Measurements from ENCODE around the gene SOHLH1. TPM values are rescaled to one million over a fixed set of nuclear protein-coding genes. Genes with fewer than 3 reads are reported as not detected.

SOHLH1 gene
- total RNA-seq, 1 donor, result not detected

DNA sequence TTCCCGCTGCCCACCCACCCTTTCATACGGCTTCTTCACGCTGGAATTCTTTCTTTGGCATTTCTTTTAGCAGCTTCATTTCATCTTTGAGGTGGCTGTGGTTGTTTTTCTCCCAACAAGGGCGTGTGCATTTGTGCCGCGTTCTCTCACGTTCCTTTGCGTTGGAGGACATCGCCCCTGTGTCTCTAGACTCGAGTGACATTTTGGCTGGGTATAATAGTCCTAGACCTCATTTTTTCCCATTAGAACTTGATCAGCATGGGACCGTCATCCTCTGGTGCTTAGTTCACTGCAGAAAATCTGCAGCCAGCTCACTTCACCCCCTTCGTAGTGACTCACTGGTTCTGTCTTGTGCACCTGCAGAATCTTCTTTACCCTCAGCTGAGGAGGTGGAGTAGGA is 32.2 kb upstream of the SOHLH1 start:
- no peak for DNase-seq (ENCODE audit: low read depth in 2 of 3, low spot score in 2 of 3)

DNA sequence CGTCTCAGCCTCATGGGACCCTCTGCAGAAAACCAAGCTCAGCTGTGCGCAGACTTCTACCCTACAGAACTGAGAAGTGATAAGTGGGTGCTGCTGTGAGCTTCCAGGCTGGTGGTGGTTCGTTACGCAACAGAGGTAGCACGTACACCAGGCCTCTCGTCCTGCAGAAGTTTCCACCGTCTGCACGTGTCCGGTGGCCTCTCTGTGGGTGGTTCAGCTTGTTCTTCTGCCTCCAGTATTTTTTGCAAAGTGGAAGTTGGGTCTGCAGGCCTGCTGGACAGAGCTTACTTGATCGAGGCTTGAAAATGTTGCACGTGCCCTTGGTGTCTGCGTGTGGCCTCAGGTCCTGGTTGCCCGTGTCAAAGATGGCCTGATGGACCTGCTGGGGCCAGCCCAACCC is 30.2 kb upstream of the SOHLH1 start:
- DNase-seq (ENCODE audit: low read depth in 2 of 3, low spot score in 2 of 3), result no peak

DNA sequence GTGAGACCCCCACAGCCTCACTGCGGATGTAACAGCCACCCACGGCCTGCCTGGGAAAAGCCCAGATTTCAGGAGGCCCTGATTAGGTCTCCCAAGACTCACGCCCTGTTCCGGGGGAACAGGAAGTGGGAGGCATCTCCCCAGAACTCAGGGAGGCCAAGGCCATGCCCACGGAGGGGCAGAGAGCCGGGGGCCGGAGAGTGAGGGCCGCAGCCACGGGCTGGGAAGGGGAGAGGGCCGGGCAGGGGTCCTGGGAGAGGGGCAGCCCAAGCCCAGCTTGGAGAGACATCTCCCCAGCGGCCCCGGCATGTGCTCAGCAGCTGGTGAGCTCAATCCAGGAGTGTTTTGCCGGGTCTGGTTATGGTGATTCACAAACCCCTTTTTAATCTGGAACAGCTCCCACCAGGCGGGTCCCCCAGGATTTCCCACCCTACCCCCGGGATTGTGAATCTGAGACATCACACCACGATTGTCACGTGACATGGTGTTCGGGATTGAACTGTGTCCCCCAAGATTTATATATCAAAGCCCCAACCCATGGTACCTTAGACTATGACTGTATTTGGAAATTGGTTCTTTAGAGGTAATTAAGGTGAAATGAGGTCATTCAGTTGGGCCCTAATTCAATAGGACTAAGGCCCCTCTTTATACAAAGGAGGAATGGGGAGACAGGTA is 29.3 kb upstream of the SOHLH1 start:
- DNase-seq (ENCODE audit: low read depth in 2 of 3, low spot score in 2 of 3), result no peak

GRCh38 chr9:135727257-135727875 is 28.1 kb upstream of the SOHLH1 start:
- no peak for DNase-seq (ENCODE audit: low read depth in 2 of 3, low spot score in 2 of 3)

DNA sequence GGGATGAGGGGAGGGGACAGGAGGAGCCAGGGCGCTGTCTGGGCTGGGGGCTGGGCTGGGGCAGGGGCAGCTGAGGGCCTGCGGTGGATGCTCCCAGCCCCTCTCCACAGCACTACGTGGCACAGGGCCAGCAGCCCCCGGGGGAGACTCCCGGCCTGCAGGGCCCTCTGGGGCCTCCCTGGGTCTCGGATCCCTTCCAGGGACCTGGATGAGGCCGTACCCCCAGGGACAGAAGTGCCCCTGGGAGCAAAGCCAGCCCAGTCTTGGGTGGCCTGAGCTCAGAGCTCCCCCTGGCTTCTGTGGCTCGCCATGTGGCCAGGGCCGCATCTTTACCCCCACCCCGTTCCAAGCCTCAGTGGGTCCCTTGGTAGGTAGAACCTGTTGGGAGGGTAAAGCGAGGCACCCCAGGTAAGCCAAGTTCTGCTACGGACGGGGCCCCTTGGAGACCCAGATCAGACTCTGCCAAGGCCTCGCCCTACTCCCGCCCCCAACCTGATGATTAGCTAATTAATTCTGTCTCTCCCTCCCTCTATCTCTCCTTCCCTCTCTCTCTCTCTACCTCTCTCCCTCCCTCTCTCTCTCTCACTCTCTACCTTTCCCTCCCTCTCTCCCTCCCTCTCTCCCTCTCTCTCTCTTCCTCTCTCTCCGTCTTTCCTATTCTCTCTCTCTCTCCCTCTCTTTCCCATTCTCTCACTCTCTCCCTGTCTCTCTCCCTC is 27.0 kb upstream of the SOHLH1 start:
- no peak for DNase-seq (ENCODE audit: low read depth in 2 of 3, low spot score in 2 of 3)

GRCh38 chr9:135724186-135724787 is 25.0 kb upstream of the SOHLH1 start:
- no peak for DNase-seq (ENCODE audit: low read depth in 2 of 3, low spot score in 2 of 3)

DNA sequence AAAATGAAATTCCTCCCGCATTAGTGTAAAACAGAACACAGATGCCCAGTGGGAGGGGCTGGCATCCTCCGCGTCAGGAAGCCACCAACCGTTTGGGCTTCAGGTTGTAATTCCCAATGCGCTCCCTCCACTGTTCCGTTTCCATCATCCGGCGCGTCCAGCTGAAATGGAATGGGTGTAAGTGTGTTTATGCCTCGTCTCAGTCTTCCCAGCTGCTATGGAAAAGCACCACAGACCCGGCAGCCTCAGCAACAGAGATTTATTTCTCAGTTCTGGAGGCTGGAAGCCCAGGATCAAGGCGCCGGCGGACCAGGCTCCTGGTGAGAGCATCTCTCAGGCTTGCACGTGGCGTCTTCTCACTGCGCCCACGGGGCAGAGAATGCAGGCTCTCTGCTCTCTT is 23.1 kb upstream of the SOHLH1 start:
- no peak for DNase-seq (ENCODE audit: low read depth in 2 of 3, low spot score in 2 of 3)

DNA sequence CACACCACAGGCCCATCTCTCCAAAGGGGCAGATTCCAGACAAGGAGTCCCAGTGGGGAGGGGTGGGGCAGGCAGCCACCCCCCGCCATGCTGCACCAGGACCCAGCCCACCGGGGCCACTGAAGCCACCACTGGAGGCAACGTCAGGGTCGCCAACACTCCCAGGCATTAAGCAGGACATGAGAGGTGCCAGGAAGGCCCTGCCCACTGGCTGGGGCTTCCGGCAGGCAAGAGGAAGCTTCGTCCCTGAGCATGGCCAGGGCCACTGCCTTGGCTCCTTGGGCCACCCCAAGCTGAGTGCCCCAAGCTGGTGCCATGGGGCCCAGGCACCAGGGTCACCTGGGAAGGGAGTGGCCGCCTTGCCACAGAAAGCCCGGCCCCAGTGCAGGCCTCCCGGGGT is 20.2 kb upstream of the SOHLH1 start:
- DNase-seq (ENCODE audit: low read depth in 2 of 3, low spot score in 2 of 3), result no peak

DNA sequence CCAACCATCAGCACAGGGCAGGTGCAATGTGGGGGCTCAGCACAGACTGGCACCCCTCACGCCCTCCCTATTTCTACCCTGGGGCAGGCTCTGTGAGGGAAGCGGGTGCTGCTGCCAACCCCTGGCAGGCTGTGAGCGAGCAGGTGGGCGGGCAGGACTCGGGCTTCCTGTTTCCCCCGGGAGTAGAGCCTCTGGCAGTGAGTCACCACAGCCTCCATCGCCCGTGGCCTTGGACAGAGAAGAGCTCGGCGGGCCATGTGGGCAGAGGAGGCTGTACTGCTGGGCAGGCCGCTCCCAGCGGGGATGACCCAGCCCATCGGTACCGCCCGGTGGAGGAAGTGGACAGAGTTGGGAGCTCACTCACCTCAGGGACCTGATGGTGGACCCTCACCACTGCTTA is 19.3 kb upstream of the SOHLH1 start:
- peak in 1 of 3 donors; percentile 10 for DNase-seq (ENCODE audit: low read depth in 2 of 3, low spot score in 2 of 3)

- DNase-seq (ENCODE audit: low read depth in 2 of 3, low spot score in 2 of 3), result no peak
These were observed 18.1 kb upstream of the SOHLH1 start for GRCh38 chr9:135717410-135717809.

- DNase-seq (ENCODE audit: low read depth in 2 of 3, low spot score in 2 of 3), result no peak
These were observed 16.8 kb upstream of the SOHLH1 start for GRCh38 chr9:135716045-135716444.

GRCh38 chr9:135715056-135715595 is 15.8 kb upstream of the SOHLH1 start:
- no peak for DNase-seq (ENCODE audit: low read depth in 2 of 3, low spot score in 2 of 3)

DNA sequence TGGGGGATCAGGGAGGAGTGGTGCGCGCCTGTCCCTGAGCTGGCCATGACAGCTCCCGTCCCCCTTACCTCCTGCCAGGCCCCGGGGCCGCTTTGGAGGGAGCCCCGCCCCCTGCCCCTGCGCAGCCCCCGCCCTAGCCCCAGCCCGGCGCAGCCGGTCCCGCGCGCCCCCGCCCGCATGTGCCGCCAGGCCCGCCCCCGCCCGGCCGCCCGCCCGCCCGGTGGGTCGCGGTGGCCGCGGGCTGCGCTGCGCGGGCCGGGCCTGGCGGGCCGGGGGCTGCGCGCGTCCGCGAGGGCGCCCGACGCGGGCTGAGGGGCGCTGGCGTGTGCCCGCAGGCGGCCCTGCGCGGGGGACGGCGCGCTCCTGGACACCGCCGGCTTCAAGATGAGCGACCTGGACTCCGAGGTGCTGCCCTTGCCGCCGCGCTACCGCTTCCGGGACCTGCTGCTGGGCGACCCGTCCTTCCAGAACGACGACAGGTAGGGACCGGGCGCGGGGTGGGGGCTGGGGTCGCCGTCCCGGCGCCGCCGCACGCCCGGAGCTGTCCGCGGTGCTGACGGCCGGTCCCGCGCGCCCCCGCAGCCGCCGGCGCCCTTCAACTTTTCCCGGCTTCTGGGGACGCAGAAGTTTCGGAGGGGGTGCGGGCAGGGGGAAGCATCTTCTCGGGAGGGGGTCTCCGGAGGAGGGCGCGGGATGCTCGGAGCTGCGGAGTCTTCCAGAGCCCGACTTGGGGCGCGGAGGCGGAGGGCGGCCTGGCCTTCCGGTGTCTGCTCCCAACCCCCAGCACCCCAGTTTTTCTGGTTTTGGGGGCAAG is 15.2 kb upstream of the SOHLH1 start:
- peak in 2 of 3 donors; percentile 14 to 16 for DNase-seq (ENCODE audit: low read depth in 2 of 3, low spot score in 2 of 3)

DNA sequence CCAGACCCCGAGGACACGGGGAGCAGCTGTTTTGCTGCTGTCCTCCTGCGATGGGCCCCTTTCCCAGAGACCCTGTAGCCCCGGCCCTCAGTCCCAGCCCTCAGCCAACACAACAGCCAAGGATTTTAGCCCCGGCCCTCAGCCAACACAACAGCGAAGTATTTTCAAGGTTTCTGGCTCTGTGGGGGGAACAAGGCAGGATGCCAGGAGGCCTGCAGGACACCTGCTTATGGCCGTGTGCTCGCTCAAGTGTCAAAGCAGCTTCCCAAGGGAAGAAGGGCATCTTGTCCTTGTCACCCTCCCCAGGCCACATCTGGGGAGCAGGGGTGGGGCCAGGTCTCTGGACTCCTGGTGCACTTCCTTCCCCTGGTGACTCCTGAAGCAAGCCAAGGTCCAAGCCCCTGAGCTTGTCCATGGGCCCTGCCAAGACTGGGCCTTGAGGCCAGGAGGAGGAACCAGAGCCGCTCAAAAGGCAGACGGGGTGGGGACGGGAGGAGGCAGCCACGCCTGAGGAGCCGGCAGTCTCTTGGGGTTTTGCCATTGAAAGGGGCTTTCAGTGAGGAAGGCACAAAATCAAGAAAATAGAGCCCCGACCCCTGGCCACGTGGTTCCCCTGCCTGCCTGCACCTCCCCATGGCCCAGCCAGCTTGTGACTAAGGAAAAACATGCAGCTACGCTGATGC is 13.5 kb upstream of the SOHLH1 start:
- no peak for DNase-seq (ENCODE audit: low read depth in 2 of 3, low spot score in 2 of 3)

DNA sequence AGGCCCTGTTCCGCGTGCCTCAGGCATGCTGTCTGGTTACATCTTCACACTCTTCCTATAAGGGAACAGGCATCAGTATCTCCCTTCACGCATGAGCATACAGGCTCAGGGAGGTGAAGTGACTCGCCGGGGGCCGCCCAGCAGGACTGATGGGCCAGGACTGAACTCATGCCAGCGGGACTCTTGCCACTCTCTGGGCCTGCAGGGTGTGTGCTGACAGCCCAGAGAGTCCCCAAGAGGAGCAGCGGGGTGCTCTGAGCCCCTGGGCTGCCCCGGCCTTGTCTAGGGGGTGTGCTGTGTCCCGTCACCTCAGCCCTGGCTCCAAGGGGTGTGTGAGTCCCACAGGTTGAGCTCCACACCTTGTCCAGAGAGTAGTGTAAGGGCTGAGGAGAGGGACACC is 12.6 kb upstream of the SOHLH1 start:
- DNase-seq (ENCODE audit: low read depth in 2 of 3, low spot score in 2 of 3), result no peak

- DNase-seq (ENCODE audit: low read depth in 2 of 3, low spot score in 2 of 3), result no peak
These were observed 12.1 kb upstream of the SOHLH1 start for GRCh38 chr9:135711391-135711790.

DNA sequence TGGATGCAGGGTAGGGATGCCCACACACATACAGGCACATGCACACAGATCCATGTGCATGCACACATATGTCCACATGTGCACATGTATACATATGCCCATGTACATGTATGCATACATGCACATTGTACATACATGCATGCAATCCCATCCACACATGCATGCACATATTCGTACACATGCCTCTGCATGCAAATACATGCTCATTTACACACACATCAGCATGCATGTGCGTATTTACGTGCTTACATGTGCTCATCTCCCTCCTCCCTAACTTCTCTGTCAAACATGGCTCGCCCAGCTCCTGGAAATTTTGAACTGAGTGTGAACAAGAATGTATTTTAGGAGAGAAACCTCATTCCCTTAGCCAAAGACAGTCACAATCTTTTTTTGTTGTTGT is 8.9 kb upstream of the SOHLH1 start:
- DNase-seq (ENCODE audit: low read depth in 2 of 3, low spot score in 2 of 3), result no peak

GRCh38 chr9:135707252-135708138 is 8.2 kb upstream of the SOHLH1 start:
- DNase-seq (ENCODE audit: low read depth in 2 of 3, low spot score in 2 of 3), result no peak

DNA sequence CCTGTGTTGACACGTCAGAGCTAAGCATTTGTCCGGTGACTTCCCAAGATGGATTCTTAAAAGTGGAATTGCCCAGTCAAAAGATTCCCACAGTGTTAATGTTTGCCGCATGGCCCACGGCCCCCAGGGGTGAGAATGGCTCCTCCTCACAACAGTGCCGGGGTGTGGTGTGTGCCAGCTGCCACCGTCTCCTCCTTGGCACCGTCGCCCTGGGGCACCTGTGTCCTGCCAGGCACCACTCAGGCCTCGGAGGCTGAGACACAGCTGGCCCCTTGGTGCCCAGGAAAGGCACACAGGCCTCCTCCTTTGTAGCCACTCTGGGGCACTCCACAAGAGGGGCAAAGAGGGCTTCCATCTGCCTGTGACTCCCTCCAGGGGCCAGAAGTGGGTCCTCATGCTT is 7.0 kb upstream of the SOHLH1 start:
- no peak for DNase-seq (ENCODE audit: low read depth in 2 of 3, low spot score in 2 of 3)

All from hematopoietic multipotent progenitor cell (in vitro differentiated cells).